Left kidney (tissue), 2 donors: ENCODE results near the gene SDHB. TPM values are rescaled to one million over a fixed set of nuclear protein-coding genes. Genes with fewer than 3 reads are reported as not detected.
A peak's percentile ranks its signal among the peaks of the same experiment; 100 is the strongest.
"Not testable (repeated sequence)": the region's sequence is repeated elsewhere in the genome, so short reads cannot be mapped to it uniquely, and the experiment has no call there.

Experiments used
- DNase-seq: peaks from one replicate; pipeline ENCODE4 v3.0.0-alpha.2; 2013
- polyA plus RNA-seq: library from polyadenylated mRNA; unstranded; fragments of 120-200 nt; gene quantifications from one replicate; pipeline ENCODE4 v1.2.1, GENCODE V29; 2013; ENCODE audit not compliant: insufficient read length

SDHB gene
- polyA plus RNA-seq, 1 donor, result 168 TPM

DNA sequence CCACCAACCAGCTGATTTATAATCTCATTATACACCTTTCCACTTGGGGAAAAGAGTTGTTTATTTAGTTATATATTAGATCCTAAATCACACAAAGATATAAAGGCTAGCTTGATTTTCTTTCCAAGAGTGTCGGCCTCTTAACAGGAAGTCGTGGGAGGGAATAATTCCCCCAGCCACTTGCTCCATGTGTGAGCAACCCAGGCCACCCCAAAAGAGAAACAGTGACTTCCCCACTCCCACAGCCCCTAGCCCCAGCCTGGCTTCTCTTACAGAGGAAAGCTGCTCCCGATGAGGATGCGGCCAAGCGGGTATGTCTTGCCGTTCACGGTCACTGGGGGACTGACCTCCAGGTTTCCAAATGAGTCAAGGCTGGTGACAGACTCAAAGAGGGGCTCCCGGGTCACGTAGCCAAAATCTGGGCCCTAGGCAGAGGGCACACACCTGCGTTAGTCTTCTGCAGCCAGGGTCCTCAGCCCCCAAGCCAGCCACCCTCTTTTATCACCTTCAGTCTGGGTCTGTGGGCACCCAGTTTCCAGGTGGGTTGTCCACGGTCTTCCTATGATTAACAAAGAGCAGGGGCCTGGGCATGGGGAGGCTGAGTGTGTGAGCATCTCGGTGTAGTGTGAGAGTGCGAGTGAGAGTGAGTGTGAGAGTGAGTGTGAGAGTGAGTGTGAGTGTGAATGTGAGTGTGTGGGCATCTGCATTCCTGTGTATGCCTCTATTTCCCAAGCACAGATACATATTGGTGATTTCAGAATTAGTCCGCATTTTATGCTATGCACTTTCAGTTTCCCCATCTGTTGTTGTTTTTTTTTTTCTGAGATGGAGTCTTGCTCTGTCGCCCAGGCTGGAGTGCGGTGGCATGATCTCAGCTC is 25.4 kb upstream of the SDHB start:
- no peak for DNase-seq

- DNase-seq, result no peak
These were observed 21.8 kb upstream of the SDHB start for GRCh38 chr1:17075470-17076255.

- DNase-seq, result no peak
These were observed 18.0 kb upstream of the SDHB start for GRCh38 chr1:17071794-17072193.

GRCh38 chr1:17070163-17070525 is 16.3 kb upstream of the SDHB start:
- no peak for DNase-seq

DNA sequence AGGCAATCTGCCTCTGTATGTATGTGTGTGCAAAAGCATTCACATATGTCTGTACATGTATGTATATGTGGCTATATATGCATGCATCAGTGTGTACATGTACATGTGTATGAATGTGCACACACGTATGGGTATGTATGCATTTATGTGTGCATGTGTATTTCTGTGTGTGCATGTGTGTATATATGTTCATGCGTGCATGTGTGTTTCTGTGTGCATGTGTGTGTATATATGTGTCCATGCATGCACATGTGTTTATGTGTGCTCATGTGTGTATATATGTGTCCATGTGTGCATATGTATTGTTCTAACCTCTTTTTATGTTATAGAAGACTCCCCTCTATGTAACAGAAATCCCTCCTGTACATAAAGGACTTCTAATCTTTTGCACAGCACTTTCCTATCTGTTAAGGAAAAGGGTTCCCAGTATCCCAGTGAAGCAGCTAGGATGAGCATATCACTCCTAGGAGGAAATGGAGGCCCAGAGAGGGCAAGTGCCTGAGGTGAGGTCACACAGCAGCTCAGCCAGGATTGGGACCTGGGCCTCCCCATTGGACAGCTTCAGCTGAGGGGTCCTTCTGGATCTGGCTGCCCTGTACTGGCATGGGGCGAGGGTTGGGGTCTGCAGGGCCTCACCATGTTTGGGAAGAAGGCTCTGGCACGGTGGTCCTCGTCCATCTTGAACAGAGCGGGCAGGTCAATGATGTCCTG is 15.8 kb upstream of the SDHB start:
- no peak for DNase-seq

DNA sequence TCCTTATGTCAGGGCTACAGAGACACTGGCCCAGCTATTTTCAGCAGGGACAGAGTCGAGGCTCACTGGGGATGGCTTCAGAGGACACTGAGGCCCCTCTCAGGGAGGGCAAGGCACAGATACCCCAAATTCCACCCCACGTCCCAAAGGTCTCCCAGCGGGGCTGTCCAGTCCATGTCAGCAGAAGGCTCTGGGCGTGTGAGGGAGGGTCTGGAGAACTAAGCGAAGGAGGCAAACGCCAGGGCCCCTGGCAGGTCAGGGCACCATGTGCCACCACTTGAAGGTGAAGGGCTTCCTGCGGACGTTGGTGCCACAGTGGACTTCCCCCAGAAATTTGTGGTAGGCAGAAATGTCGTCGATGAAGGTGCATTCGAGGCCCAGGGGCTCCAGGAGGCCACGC is 15.0 kb upstream of the SDHB start:
- DNase-seq, result no peak

GRCh38 chr1:17067465-17068240 is 13.8 kb upstream of the SDHB start:
- DNase-seq, result no peak

GRCh38 chr1:17067069-17067426 is 13.2 kb upstream of the SDHB start:
- DNase-seq, result no peak

- no peak for DNase-seq
These were observed 12.7 kb upstream of the SDHB start for GRCh38 chr1:17066361-17067068.

DNA sequence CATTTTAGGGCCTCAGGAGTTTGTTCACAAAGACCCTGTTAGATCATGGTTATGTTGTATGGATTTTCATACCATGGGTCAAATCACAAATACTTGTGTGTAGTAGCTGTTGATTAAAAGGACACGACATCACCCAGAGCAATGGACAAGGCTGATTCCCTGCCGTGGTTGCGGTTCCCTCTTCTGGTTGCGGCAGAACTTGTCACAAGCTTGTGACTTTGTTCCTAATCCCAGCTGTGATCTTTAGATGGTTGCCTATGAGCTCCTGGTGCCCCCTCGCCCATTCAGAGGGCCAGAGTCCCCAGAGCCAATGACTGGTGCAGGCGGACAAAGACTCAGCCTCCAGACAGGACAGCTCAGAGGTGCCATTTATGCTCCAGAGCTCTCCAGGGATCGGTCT is 11.8 kb upstream of the SDHB start:
- no peak for DNase-seq

GRCh38 chr1:17062751-17063150 is 8.9 kb upstream of the SDHB start:
- DNase-seq, result not testable (repeated sequence)

GRCh38 chr1:17061892-17062291 is 8.1 kb upstream of the SDHB start:
- no peak for DNase-seq

- DNase-seq, result no peak
These were observed 7.7 kb upstream of the SDHB start for GRCh38 chr1:17061486-17061885.

GRCh38 chr1:17060306-17060749 is 6.5 kb upstream of the SDHB start:
- DNase-seq, result no peak

DNA sequence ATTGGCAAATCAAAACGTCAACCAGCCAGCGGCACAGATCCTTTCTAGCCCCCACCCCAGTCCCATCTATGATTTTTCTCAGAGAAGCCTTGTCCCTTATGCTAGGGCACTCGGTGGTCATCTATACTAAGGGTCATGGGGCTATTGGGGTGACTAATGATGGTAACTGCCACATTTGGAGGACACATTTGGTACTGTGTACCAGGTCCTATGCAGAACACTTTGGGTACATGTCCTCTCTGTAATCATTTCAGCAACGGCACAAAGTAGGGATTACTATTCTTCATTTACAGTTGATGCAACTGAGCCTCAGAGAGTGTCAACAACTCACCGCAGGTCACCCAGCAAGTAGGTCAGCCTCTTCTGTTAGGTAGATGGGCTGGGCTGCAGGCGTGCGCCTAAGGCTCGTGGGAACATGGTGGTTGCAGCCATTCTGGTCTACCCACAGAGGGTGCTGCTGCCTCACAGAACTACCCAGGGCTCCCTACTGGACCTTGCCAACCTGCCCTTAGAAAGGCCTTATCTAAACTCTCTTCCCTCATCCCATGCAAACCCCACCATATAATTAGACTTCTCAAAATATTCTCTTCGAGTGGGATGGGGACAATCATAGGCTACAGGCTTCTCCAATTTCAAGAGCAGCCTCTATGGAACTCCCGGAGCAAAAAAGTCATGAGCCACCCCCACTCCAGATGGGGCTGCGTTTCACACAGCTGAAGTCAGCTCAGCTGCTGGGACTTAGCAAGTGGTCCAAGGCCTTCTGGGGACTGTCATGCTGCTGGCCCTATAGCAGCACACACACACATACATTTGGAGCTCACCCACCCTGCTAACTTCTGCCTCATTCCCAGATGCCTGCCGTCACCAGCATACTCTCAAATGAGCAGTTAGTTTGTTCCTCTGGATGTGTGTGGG is 5.8 kb upstream of the SDHB start:
- DNase-seq, result peak; percentile 59

- no peak for DNase-seq
These were observed 2.7 kb upstream of the SDHB start for GRCh38 chr1:17056551-17056950.

DNA sequence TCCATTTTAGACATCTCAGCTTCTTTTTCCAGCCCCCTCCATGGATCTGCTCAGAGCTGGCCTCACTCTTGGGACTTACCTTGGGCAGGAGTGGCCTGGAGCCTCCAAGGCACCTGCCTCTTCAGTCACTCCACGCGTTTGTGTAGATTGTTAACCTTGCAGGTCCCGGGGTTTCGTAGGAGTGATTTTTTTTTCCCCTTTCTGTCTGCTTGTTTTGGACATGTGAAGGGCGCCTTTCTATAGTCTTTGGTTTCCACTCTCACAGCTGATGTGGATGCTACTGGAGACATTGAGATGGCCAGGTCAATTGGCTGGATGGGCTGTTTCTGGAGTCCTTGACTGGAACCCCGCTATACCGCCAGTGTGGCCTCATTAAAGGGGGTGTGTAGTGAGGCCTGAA is 2.0 kb upstream of the SDHB start:
- DNase-seq, result no peak

DNA sequence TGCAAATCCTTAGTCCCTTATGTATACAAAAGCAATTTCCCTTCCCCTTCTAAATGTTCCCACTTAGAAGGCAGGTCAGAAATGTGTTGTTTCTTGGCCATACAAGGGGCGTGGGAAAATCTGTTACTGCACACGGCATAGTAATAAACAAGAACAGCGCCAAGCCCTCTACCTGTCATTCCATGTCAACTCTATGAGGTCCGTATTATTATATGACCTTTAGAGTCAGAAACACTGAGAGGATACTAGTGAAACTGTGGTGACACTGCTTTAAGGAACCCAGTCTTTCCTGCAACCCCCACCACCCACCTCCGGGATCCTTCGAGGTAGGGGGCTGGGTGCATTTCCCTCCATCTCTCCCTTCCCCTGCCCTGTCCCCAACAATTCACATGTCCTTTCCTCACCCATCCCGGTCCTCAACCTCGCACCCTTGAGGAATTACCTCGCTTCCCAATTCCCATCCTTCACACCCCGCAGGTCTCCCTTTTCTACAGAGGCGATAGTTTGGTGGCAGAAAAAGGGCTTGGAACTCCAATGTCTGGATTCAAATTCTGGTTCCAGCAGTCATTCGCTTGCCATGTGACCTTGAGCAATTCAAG is 647 bp downstream of the SDHB start:
- DNase-seq, result no peak

- no peak for DNase-seq
These were observed 1.2 kb downstream of the SDHB start for GRCh38 chr1:17052641-17053040.

GRCh38 chr1:17052038-17052437 is 1.8 kb downstream of the SDHB start:
- no peak for DNase-seq
